ENCODE measurements around the gene LSM4.

LSM4 gene

DNA sequence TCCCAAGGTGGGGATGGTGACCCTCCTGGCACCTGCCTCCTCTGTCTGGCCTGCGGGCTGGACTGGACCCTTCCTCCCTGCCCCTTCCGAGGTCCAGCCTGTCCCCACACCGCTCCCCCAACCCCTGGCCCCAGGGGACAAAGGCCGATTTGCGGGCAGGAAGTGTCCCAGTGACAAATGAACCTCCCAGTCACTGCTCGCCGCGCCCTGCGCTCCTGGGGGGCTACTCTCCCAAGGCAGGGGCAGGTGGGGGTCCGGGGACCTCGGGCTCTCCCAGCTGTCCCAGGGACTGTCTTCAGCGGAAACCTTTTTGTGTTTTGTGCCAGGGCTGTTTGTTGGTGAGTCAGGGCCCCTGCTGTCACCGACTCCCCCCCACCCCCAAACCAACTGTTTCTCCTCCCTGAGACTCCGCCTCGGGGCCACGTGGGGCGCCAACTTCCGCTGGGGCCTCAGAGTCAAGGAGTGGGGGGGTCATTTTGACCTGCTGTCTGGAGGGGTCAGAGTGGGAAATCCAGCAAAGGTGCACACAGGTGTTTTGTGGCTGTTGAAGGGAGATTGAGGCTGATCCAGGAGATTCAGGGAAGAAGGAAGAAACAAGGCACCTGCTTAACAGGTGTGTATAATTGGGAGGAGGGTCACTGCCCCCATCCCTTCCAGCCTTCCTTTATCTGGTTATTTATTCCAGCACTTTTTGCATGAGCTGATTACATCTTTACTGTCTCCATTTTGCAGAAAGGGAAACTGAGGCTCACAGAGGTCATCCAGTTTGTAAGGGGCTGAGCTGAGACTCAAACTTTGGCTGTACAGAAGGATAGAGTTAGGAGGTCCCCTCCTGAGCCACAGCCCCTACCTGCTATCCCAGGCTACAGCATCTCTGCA lies 18.4 kb upstream of the LSM4 start:
- in situ Hi-C loops (cut with MboI; ENCODE audit: low sequenced_read_pairs) = no loop called here

DNA sequence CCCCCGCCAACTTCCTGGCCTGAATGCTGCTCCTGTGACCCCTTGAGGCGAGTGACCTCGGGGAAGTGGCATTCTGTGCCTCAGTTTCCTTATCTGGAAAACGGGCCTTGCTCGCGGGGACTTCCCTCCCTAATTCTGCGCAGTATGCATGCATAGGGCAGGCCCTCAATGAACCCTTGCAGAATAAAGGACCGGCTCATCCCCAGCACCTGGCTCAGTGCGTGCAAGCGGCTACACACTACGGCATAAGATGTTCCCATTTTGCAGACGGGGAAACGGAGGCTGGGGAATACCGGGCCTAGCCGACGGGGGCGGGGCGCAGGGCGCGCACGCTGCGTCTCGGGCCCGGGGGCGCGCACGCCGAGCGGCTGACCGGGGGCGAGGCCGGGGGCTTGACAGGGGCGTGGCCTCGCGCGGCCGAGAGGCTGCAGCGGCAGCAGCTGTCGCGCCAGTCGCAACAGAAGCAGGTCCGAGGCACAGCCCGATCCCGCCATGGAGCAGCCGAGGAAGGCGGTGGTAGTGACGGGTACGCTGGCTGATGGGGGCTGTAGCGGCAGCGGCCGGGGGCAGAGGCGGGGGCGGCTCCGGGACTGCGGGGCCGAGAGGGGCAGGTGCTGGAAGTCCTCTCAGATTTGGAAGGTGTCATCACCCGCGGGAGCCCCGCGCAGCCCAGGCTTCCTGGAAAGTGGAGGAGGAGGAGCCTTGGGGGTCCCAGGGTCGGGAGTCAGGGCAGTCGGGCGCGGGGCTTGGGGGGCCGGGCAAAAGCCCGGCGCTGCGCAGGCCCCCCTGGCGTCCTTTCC lies 17.5 kb upstream of the LSM4 start, which contains the start of gene PGPEP1:
Gene PGPEP1, plus strand, starts transcription at position 409 of the 800 bp plus-strand sequence. Its CDS starts 84 bp downstream, at position 493.
- in situ Hi-C loops (cut with MboI; ENCODE audit: low sequenced_read_pairs) = no loop called here

DNA sequence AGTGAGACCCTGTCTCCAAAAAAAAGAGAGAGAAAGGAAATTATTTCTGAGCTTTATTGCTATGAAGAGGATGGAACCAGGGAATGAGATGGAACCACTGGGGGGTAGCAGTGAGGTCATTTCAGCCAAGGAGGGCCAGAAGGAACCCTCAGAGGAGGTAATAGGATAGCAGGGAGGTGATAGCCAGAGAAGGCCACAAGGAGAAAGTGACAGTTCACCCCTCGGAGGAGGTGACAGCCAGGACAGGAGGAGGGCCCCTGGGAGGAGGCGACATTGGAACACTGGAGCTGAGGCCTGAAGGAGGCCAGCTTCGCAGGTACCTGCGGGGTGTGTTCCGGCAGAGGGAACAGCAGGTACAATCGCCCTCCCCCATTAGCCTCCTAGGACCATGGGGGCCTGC lies 16.8 kb upstream of the LSM4 start:
- in situ Hi-C loops (cut with MboI; ENCODE audit: low sequenced_read_pairs) = no loop called here

DNA sequence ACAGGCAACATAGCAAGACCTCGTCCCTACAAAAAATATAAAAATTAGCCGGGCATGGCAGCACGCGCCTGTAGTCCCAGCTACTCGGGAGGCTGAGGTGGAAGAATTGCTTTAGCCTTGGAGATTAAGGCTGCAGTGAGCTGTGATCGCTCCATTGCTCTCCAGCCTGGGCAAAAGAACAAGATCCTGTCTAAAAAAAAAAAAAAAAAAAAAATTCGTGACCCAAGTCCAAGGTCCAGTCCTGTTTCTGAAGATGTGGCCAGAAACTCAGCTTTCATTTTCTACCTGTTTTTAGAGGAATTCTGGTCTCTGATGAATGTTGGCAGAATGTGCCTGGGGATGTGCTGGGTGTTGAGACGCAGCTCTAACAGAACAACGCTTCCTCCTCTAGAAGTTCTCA lies 15.7 kb upstream of the LSM4 start:
- in situ Hi-C loops (cut with MboI; ENCODE audit: low sequenced_read_pairs) = no loop called here

DNA sequence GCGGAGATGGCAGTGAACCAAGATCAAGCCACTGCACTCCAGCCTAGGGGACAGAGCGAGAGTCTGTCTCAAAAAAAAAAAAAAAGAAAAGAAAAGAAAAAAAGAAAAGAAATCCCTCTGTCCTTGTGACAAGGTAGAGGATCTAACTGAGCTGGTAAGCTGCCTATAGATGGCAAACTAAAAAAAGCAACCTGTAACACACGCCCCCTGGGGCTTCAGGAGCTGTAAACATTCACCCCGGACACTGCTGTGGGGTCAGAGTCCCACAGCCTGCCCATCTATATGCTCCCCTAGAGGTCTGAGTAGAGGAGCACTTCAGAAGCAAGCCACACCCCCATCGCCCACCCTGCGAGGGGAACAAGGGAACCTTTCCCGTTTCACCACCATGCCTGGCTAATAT lies 13.2 kb upstream of the LSM4 start:
- in situ Hi-C loops (cut with MboI; ENCODE audit: low sequenced_read_pairs) = no loop called here

DNA sequence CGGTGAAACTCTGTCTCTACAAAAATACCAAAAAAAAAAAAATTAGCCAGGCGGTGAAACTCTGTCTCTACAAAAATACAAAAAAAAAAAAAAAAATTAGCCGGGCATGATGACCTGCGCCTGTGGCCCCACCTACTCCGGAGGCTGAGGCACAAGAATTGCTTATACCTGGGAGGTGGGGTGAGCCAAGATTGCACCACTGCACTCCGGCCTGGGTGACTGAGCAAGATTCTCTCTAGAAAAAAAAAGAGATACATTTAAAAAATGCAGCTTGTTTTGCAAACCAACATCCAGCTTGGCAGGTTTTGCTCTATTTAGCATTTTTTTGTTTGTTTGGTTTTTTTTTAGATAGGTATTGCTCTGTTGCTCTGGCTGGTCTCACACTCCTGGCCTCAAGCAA lies 10.8 kb upstream of the LSM4 start:
- in situ Hi-C loops (cut with MboI; ENCODE audit: low sequenced_read_pairs) = no loop called here

DNA sequence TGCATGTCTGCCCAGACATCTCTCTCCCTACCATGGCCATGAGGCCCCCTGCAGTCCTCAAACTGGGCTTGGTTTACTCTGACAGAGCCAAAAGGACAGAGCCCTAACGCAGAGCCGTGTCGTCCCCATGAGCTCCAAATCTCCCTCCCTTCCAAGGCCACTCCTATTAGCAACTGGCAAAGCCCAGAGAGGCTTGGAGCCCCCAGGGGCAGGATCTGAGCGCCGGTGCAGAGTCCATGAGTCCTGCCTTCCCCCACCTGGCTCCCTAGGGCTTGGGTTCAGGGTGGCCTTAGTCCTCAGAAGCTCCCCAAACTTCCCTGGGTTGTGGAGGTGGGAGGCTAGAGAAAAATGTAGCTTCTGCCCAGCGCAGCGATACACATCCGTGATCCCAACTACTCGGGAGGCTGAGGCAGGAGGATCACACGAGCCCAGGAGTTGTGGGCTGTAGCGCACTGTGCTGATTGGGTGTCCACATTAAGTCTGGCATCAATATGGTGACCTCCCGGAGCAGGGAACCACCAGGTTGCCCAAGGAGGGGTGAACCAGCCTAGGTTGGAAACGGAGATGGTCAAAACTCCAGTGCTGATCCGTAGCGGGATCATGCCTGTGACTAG lies 10.1 kb upstream of the LSM4 start:
- in situ Hi-C loops (cut with MboI; ENCODE audit: low sequenced_read_pairs) = no loop called here

DNA sequence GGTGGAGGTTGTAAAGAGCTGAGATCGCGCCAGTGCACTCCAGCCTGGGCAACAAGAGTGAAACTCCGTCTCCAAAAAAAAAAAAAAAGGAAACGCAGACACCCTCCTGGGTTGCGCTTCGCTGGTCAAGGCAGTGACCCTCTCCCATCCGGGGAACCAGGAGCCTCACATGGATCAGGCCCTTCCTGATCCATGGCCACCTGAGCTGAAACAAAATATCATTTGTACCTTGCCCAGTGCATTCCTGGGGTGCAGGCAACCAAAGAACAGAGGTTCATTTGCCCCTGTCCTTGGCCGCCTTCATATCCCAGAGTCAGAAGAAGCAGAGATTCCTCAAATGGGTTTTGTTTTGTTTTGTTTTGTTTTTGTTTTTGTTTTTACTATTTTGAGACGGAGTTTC lies 8.0 kb upstream of the LSM4 start:
- in situ Hi-C loops (cut with MboI; ENCODE audit: low sequenced_read_pairs) = no loop called here

DNA sequence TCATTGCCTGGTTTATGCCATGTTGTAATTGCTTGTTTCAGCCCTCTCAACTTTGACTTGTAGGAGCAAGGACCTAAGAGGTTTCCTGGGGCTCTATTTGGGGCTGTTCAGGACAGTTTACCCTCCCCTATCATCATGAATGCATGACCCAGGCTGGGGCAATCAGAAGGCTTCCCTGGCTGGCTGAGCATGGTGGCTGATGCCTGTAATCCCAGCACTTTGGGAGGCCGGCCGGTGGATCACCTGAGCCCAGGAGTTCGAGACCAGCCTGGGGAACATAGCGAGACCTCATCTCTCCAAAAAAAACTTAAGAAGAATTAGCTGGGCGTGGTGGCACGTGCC lies 6.1 kb upstream of the LSM4 start:
- in situ Hi-C loops (cut with MboI; ENCODE audit: low sequenced_read_pairs) = no loop called here

DNA sequence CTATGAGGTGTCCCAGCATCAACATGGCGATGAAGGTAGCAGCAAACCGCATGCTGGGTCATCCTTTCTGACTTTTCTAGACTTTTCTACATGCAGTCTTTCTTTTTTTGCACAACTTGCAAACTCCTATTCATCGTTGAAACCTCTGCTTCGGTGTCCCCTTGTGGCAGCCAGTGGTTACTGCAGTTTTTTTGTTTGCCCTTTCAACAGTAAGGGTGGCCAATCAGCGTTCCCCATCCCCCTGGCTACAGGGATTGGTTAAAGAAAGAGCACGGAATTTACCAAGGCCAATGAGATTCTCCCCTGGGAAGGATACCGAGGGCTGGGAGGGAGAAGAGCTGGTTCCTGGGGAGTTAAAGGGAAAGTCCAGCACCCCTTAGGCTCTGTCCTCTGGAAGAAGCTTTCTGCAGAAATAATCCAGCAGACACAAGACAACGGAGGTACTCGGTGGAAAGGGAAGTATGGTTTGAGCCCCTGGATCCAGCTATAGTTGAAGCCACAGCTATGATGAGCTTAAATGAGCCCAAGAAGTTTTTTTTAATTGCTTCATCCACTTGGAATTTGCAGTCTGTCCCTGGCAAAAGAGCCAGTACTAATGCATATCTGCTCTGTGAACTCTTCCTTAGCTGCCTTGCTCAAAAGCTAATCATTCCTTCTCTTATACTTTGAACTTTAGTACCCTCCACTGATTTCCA lies 5.6 kb upstream of the LSM4 start:
- in situ Hi-C loops (cut with MboI; ENCODE audit: low sequenced_read_pairs) = no loop called here

DNA sequence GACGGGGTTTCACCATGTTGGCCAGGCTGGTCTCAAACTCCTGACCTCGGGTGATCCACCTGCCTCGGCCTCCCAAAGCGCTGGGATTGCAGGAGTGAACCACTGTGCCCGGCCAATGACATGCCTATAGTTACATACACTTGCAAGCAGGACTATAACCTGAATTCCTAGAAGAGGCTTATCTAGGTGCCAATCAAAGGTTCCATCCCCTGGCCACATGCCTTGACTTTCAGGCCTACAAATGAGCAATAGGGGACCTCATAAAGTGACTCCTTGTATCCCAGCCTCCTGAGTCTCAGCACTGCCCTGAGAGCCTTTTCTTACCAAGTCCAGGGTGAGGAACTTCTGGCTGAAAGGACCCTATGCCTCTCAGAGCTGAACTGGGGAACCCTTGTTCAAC lies 3.9 kb upstream of the LSM4 start:
- in situ Hi-C loops (cut with MboI; ENCODE audit: low sequenced_read_pairs) = no loop called here

DNA sequence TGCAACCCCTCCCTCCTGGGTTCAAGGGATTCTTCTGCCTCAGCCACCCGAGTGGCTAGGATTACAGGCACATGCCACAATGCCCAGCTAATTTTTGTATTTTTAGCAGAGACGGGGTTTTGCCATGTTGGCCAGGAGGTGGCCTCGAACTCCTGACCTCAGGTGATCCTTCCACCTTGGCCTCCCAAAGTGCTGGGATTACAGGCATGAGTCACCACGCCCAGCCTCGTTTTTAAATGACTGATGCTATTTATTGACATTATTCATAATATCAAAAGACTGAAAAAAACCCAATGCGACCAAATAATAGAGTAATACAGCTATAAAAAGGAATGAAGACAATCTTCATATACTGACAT lies 1.5 kb upstream of the LSM4 start:
- in situ Hi-C loops (cut with MboI; ENCODE audit: low sequenced_read_pairs) = loop anchor here (5.0 kb wide), 1 partner anchor 47 kb away; no protein-coding TSS in a partner anchor

DNA sequence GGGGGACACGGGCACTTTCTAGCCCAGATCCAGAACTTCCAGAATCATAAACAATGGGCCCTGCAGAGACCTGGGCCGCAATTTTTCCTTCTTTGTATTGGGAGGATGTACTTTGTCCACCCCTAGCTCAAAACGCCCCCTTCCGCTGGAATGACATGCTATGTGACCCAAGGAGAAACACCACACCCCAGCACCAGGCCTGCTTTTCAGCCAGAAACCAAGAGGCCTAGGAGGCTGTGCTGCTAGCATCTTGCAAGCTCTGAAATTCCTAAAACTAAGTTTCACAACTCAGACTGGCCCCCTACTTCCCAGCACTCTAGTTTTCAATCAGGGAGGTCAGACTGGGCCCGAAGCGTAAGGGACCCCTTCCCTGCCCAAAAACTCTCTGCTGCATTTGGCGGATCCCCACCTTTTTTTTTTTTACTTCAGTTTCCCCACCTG lies 538 bp downstream of the LSM4 start:
- in situ Hi-C loops (cut with MboI; ENCODE audit: low sequenced_read_pairs) = loop anchor here (5.0 kb wide), 1 partner anchor 45 kb away; no protein-coding TSS in a partner anchor

DNA sequence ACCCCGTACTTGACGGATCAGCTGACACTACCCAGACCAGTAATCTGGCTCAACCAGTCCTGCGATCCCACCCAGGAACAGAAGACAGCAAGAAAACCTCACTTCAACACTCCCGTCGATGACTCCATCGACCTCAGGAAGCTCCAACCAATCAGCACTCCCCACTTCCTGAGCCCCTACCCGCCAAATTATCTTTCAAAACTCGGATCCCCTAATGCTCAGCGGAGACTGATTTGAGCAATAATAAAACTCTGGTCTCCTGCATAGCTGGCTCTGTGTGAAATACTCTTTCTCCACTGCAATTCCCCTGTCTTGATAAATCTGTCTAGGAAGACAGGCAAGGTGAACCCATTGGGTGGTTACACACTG lies 1.2 kb downstream of the LSM4 start:
- in situ Hi-C loops (cut with MboI; ENCODE audit: low sequenced_read_pairs) = loop anchor here (5.0 kb wide), 1 partner anchor 44 kb away; no protein-coding TSS in a partner anchor

DNA sequence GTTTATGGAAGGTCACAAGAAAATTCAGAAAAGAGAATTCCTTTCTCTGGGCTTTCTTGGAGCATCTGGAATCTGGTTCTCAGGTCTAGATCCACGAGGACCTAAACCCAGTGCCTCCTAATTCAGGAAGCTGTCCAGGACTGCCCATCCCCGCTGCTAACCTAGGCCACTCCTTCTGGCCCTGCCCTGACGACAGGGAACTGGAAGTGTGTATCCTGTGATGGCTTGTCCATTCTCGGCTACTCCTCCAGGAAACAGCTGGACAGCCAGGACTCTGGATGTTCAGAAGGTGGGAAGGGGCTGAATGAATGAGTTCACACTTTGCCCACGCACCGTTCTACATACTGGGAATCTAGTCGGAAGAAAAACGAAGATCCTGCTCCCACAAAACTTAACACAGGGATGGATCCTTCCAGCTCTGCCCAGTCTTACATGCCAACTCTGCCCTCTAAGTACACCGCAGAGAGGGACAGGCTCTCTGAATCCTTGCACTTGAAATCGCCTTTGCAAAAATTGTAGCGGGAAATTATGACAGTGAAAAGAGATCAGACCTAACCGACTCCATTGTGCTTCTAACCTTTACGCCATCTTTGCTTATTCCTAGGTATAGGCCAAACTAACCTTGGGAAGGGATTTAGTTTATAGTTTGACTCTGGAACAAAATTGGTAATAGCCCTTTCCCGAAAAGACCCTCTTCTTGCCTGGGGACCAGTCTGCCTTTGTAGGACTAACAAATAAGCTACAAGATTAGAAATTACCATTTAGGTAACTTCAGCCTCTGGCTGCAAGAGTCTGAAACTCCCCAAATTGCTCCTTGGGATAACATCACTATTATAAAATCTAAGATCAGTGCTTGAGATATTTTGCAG lies 1.8 kb downstream of the LSM4 start:
- in situ Hi-C loops (cut with MboI; ENCODE audit: low sequenced_read_pairs) = loop anchor here (5.0 kb wide), 1 partner anchor 44 kb away; no protein-coding TSS in a partner anchor

DNA sequence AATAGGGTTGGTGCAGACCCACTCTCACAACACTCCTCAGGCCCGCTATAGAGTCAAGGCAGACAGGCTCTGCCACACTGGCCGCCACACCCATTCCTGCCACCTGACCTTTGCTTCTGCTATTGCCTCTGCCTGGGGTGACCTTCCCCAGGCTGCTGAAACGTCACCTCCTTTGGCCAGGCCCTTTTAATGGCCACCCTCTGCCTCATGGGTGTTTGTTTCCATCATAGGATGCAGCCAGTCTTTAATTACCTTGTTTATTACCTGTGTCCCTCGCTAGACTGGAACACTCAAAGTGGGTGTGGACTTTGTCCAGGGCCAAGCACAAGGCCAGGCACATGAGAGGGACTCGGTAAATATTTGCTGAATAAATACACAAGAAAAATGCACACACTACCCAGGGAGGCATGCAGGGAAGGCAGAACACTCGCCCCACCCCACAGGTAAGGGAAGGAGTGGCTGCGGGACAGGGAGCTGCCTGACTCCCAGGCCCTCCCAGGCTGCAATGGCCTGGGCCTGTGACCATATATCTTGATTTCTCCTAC lies 3.2 kb downstream of the LSM4 start:
- in situ Hi-C loops (cut with MboI; ENCODE audit: low sequenced_read_pairs) = loop anchor here (5.0 kb wide), 1 partner anchor 42 kb away; no protein-coding TSS in a partner anchor

DNA sequence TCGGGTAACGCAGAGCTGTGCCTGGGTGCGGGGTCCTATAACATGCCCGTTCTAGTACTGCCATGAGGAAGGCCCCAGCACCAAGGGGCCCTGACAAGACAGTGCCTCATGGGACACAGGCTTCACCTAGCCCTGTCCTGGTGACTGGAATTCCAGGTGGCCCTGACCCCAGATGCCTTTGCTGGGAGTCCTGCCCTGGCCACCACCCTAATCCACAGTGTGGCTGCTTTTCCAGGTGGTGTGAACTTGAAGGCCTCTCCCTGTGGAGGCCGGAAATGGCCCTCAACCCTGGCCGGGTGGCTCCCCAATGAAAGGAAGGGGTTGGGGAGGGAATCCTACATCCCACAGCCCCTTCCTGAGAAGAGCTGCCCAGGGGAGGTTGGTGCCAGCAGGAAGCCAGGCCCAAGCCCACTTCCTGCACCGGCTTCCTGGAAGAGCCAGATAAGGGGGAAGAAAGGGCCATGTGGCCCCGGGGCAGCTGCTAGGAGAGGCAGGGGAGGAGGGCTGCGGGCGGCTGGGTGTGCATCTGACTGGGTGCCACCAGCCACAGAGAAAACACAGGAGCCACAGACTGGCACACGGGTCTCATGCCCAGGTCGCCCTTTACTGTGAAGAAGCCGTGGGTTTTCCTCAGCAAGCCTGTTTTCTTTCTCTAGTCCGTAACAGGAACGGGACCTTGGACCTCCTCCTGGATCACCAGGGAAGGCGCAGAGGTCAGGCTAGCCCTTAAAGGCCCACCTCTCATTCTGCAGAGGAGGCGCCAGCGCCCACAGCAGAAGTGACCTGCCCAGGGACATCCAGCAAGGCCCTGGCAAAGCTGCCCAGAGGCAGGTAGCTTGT lies 4.7 kb downstream of the LSM4 start:
- in situ Hi-C loops (cut with MboI; ENCODE audit: low sequenced_read_pairs) = no loop called here

DNA sequence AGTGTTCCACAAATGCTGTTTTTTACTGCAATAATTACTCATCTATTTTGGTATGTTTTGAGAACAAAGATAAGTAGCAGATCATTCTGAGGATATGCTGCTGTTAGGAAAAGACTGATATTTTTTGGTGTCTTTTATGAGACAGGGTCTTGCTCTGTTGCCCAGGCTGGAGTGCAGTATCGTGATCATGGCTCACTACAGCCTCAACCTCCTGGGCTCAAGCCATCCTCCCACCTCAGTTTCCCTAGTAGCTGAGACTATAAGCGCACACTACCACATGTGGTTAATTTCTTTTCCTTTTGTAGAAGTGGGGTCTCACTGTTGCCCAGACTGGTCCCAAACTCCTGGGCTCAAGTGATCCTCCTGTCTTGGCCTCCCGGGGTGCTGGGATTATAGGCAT lies 9.5 kb downstream of the LSM4 start:
- in situ Hi-C loops (cut with MboI; ENCODE audit: low sequenced_read_pairs) = no loop called here

DNA sequence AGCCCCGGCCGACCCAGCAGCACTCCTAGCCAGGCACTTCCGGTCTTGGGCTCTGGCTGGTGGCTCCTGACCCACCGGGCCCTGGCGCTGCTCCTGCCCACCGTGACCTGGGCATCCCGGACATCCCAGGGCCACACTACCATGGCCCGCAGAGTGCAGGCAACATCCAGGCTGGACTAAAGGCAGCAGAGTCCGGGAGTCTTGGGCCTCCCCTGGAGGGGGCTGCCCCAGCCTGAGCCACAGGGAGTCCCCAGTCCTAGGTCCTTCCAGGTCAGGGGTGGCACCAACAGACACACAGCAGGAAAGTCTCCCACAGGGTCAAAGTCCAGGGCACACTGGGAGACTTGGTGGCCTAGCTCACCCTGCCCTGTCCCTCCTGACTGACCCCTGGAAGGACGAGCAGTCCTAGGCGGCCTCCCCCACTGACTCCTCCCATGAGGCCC lies 10.8 kb downstream of the LSM4 start:
- in situ Hi-C loops (cut with MboI; ENCODE audit: low sequenced_read_pairs) = no loop called here

All from HL-60/S4 treated with retinoic acid at 250 ng/mL for 4 days and 3 days (cell line).